Cerebellar nuclear complex (tissue), 1 donor: ENCODE measurements around the gene CMA1.

ENCODE experiments used
- DNase-seq, 2 experiments: peaks; one replicate each; lab custom pipeline; 2025; lab: John Stamatoyannopoulos, UW

CMA1 gene

DNA sequence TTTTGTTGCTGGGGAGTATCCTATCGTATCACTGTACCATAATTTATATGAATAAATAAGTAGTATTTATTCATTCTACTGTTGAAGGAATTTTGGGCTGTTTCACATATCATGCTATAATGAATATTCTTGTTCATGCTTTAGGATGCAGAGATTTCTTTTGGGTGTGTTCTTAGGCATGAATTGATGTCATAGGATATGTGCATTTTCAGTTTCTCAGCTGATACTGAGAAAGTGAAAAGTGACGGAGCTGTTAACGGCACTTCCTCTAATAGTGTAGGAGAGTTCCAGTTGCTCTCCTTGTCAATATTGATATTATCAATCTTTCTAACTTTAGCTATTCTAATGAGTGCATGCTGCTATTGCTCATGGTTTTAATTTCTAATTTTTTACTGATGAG lies 42.3 kb downstream of the CMA1 start:
- no peak for DNase-seq

DNA sequence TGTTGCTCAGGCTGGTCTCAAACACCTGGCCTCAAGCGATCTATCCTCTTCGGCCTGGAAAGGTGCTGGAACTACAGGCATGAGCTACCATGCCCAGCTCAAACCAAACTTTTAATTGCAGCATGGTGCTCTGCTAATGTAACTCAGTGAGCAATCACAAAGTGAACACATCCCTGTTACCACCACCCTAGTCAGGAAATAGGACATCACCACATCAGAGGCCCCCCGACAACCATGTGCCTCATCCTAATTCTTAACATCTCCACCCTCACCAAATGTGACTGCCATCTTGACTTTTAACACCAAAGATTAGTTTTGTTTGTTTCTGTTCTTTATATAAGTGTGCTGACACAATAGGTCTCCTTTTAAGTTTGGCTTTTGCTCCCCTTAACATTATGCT lies 42.7 kb downstream of the CMA1 start:
- no peak for DNase-seq

- DNase-seq, result no peak
These were observed 43.9 kb downstream of the CMA1 start for GRCh38 chr14:24463884-24464785.

DNA sequence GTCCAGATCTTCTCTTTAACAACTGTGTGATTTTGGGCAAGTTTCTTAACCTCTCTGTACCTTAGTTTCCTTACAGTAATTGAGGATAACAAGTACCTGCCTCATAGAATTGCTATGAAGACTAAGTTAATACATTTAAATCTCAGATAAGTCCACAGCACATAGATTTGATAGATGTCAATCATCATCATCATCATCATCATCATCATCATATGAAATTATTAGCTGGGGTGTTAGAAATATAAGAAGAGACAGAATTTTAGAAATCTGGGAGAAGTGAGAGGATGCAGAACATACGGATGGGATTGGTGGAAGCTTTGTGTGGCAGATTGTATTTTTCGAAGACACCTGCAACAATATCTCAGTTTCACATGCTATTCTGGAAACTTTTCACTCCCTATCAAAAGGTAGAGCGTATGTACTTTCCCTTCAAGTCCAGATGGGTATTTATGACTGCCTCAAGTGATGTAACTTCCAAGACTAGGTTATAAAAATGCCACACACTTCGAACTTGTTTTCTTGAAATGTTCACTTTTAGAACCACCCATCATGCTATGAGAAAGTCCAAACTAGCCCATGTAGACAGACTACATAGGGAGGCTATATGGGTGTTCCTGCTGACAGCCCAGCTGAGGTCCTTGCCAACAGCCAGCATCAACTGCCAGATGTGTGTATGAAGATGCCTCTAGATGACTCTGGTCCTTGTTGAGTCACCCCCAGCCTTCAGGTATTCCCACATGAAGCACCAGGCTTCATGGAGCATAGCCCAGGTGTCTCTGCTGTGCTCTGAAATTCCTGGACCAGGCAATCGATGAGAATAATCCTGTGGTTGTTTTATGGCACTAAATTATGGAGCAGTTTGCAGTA lies 44.8 kb downstream of the CMA1 start:
- no peak for DNase-seq

DNA sequence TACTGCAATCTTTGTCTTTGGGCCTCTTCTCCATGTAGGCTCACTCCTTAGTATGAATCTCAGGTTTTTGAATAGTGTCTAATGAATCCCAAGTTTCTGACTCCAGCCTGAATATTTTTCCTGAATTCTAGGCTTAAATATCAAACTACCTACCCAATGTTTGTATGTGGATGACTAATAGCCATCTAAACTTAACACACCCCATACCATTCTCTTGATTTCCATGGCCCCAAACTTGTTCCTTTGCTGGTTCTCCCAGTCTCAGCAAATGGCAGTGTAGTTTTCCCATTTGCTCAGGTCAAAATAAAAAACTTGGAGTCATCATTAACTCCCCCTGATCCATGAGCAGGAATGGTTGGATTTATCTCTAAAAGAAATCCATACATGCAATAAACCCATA lies 46.7 kb downstream of the CMA1 start:
- DNase-seq, result no peak

- DNase-seq, result no peak
These were observed 48.7 kb downstream of the CMA1 start for GRCh38 chr14:24459331-24459730.

GRCh38 chr14:24458736-24459135 lies 49.3 kb downstream of the CMA1 start:
- DNase-seq, result no peak

DNA sequence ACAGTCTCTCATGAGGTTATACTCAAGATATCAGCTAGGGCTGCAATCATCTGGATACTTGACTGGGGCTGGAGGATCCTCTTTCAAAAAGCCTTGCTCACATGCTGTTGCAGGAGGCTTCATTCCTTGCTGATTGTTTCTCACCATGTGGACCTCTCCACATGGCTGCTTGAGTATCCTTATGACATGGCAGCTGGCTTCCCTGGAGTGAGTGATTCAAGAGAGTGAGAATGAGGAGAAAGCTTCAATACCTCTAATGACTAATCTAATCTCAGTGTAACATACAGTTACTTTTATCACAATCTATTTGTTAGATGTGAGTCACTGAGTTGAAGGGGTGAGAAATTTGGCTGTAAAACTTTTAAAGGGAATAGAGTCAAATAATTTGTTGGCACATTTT lies 51.1 kb downstream of the CMA1 start:
- DNase-seq, result no peak
